GM12878 (cell line): ENCODE data around the gene TMPRSS3. TPM values are rescaled to one million over a fixed set of nuclear protein-coding genes. Genes with fewer than 3 reads are reported as not detected.

Experiments used
- ATAC-seq: fragments of 200-7000 bp; cut with Tn5 transposase; 3 replicates; pipeline ENCODE4 v1.9.1; 2020; ENCODE audit warnings: mild to moderate bottlenecking, moderate library complexity
- BruUV-seq: library from RNA; stranded (reverse); fragments of 400-500 nt; replicated peaks from 2 replicates; lab custom pipeline; 2021; lab: Mats Ljungman, UMichigan
- CTCF ChIA-PET: fragments of 300-600 bp; sonication (Branson Sonifier 250); formaldehyde crosslinking; extraction: SDS; loops from one replicate; lab custom pipeline; 2021; ENCODE audit warnings: inconsistent platforms; lab: Yijun Ruan, JAX
- POLR2A ChIA-PET: fragments of 350-600 bp; formaldehyde crosslinking; extraction: SDS; loops from one replicate; lab custom pipeline; 2021; ENCODE audit warnings: inconsistent platforms; lab: Charles Lee
- RAD21 ChIA-PET: fragments of 300-600 bp; sonication (Branson Sonifier 250); formaldehyde crosslinking; loops from one replicate; lab custom pipeline; 2023; ENCODE audit warnings: antibody characterized with exemption; ENCODE audit not compliant: unreplicated experiment; lab: Charles Lee
- SMC1A ChIA-PET: fragments of 300-600 bp; sonication (Branson Sonifier 250); formaldehyde crosslinking; loops from one replicate; lab custom pipeline; 2023; ENCODE audit not compliant: unreplicated experiment, uncharacterized antibody; lab: Charles Lee
- DNase-seq: peaks from one replicate; pipeline ENCODE4 v3.0.0-alpha.2; 2011; ENCODE audit warnings: low read depth, low spot score
- FAIRE-seq: peaks from 3 replicates; lab custom pipeline; 2011; peaks lifted over from hg19 to GRCh38; lab: Jason Lieb, UNC
- H2AFZ ChIP-seq: 2 replicates; pipeline ENCODE4 v1.6.0; 2011; ENCODE audit warnings: low read depth, low read length, control low read depth; ENCODE audit not compliant: control insufficient read depth
- H3K27ac ChIP-seq: 2 replicates; pipeline ENCODE4 v1.5.1; 2011; ENCODE audit warnings: control low read depth; ENCODE audit not compliant: control insufficient read depth, insufficient read depth
- H3K27me3 ChIP-seq, 2 experiments: replicated peaks in 1 of 2; 2 replicates each; pipeline versions ENCODE4 v1.6.0 to v1.6.1; 2011; ENCODE audit warnings: low read length in 1 of 2; ENCODE audit not compliant: control insufficient read depth in 2 of 2, insufficient read depth in 2 of 2
- H3K36me3 ChIP-seq, 2 experiments: 2 replicates each; pipeline ENCODE4 v1.5.1; 2011; ENCODE audit warnings: low read length in 1 of 2; ENCODE audit not compliant: control insufficient read depth in 2 of 2, insufficient read depth in 2 of 2
- H3K4me1 ChIP-seq: 2 replicates; pipeline ENCODE4 v1.6.1; 2011; ENCODE audit warnings: mild to moderate bottlenecking, low read length, moderate library complexity, mixed read lengths; ENCODE audit not compliant: control insufficient read depth, insufficient read depth
- H3K4me2 ChIP-seq: 2 replicates; pipeline ENCODE4 v1.6.0; 2011; ENCODE audit warnings: control low read depth; ENCODE audit not compliant: control insufficient read depth, insufficient read depth
- H3K4me3 ChIP-seq: fragments of 200-600 bp; sonication (generic); 2 replicates; pipeline ENCODE4 v1.5.1; 2016
- H3K79me2 ChIP-seq: 2 replicates; pipeline ENCODE4 v1.6.0; 2011; ENCODE audit warnings: low read length; ENCODE audit not compliant: control insufficient read depth, insufficient read depth
- H3K9ac ChIP-seq: 2 replicates; pipeline ENCODE4 v1.8.0; 2011; ENCODE audit warnings: low read length, control low read depth, mixed read lengths; ENCODE audit not compliant: control insufficient read depth, insufficient read depth
- H3K9me3 ChIP-seq: replicated peaks from 3 replicates; pipeline ENCODE4 v1.5.1; 2011; ENCODE audit warnings: mild to moderate bottlenecking, low read length; ENCODE audit not compliant: control insufficient read depth, insufficient read depth
- H4K20me1 ChIP-seq: 2 replicates; pipeline ENCODE4 v1.6.0; 2011; ENCODE audit not compliant: control insufficient read depth, insufficient read depth
- BCLAF1 ChIP-seq: fragments of 450-650 bp; IDR thresholded peaks from 2 replicates; pipeline ENCODE4 v1.6.1; 2017; ENCODE audit warnings: antibody characterized with exemption, mild to moderate bottlenecking, moderate library complexity
- CREM ChIP-seq: IDR thresholded peaks from 2 replicates; pipeline ENCODE4 v1.6.1; 2014; ENCODE audit warnings: antibody characterized with exemption, low read depth
- ESRRA ChIP-seq: IDR thresholded peaks from 2 replicates; pipeline ENCODE4 v1.6.1; 2012; ENCODE audit warnings: mild to moderate bottlenecking, low read length, improper control_type of control experiment
- PML ChIP-seq: IDR thresholded peaks from 2 replicates; pipeline ENCODE4 v1.6.1; 2012; ENCODE audit warnings: low read length, inconsistent platforms
- POLR2AphosphoS2 ChIP-seq: IDR thresholded peaks from 2 replicates; pipeline ENCODE4 v1.6.1; 2011; ENCODE audit warnings: low read depth, mild to moderate bottlenecking, low read length, improper control_type of control experiment, moderate library complexity
- RAD21 ChIP-seq: IDR thresholded peaks from 2 replicates; pipeline ENCODE4 v1.6.1; 2011; ENCODE audit warnings: mild to moderate bottlenecking, low read depth, low read length, moderate library complexity; ENCODE audit not compliant: insufficient read depth
- RFX5 ChIP-seq: IDR thresholded peaks from 2 replicates; pipeline ENCODE4 v1.6.1; 2011; ENCODE audit warnings: low read depth, low read length, improper control_type of control experiment
- RUNX3 ChIP-seq: IDR thresholded peaks from 2 replicates; pipeline ENCODE4 v1.6.1; 2012; ENCODE audit warnings: low read length, inconsistent platforms
- SIN3A ChIP-seq: IDR thresholded peaks from 2 replicates; pipeline ENCODE4 v1.6.1; 2012; ENCODE audit warnings: low read depth, low read length, improper control_type of control experiment
- SKIL ChIP-seq: fragments of 450-650 bp; IDR thresholded peaks from 2 replicates; pipeline ENCODE4 v1.6.1; 2017; ENCODE audit warnings: mild to moderate bottlenecking, low read depth, inconsistent platforms; ENCODE audit not compliant: poor library complexity, severe bottlenecking
- SUZ12 ChIP-seq: fragments of 200-600 bp; sonication (generic); IDR thresholded peaks from one replicate; pipeline ENCODE4 v1.6.1; 2018; ENCODE audit warnings: antibody characterized with exemption, mild to moderate bottlenecking; ENCODE audit not compliant: unreplicated experiment
- TCF7 ChIP-seq: IDR thresholded peaks from 2 replicates; pipeline ENCODE4 v1.6.1; 2014; ENCODE audit warnings: antibody characterized with exemption, borderline replicate concordance
- ZBTB40 ChIP-seq: fragments of 450-650 bp; IDR thresholded peaks from 2 replicates; pipeline ENCODE4 v1.6.1; 2016; ENCODE audit warnings: mild to moderate bottlenecking, moderate library complexity, borderline replicate concordance
- ZSCAN29 ChIP-seq: fragments of 450-650 bp; IDR thresholded peaks from 2 replicates; pipeline ENCODE4 v1.6.1; 2017; ENCODE audit warnings: mild to moderate bottlenecking, moderate library complexity
- WGBS: methylation state at CpG from one replicate; pipeline ENCODE4 v1.1.6; 2016; ENCODE audit warnings: low lambda C conversion rate; ENCODE audit not compliant: insufficient replicate concordance, insufficient coverage; ENCODE audit errors: missing lambda C conversion rate; 5-methylcytosine and 5-hydroxymethylcytosine counted together
- in situ Hi-C: fragments of 300-500 bp; cut with MboI; formaldehyde crosslinking; loops from 9 replicates; pipeline ENCODE4 v1.14.3; 2018; ENCODE audit warnings: mixed read lengths
- intact Hi-C: fragments of 100-400 bp; cut with micrococcal nuclease; formaldehyde crosslinking; loops from one replicate; pipeline ENCODE4 v1.14.2; 2022; ENCODE audit not compliant: unreplicated experiment
- polyA plus RNA-seq, 11 experiments: library from polyadenylated mRNA; depleted of rRNA in 4 of 11; unstranded in 6 of 11; stranded (reverse) in 5 of 11; fragments of >200 nt; fragmentation: Nextera tagmentation in 4 of 11; fragmentation: Illumina TruSeq in 1 of 11; extraction: Ambion mirVana in 4 of 11; extraction: Trizol in 1 of 11; gene quantifications; 1 replicate in 1 of 11; 2 replicates in 10 of 11; pipeline versions ENCODE4 v1.2.1 to v1.2.3, GENCODE V29; 2011 to 2016; ENCODE audit warnings: inconsistent platforms in 2 of 11, missing spikeins in 2 of 11, low read depth in 1 of 11
- total RNA-seq, 4 experiments: library from RNA; depleted of rRNA in 3 of 4; stranded (reverse); fragments of >200 nt in 3 of 4; fragmentation: Illumina TruSeq in 1 of 4; extraction: Trizol in 1 of 4; gene quantifications; 2 replicates each; pipeline versions ENCODE4 v1.2.1 to v1.2.3, GENCODE V29; 2013 to 2021

Gene TMPRSS3
- total and polyA plus RNA-seq, 10 of the 15 experiments (the other 5 are each of a cell fraction or from before 2014, with no cell fraction given): 0.51 to 1.5 (median 0.82) TPM; not detected in 1

GRCh38 chr21:42401820-42402251 lies 6.0 kb upstream of the TMPRSS3 start:
- intact Hi-C loops: loop anchor here (2.0 kb wide), 1 partner anchor 21 kb away; no protein-coding TSS in a partner anchor
- Histone ChIP-seq H3K4me2 (no peak overlapping the region), H3K36me3 (no peaks in the 10 kb centered on the region), H3K4me3 (no peak overlapping the region), H3K9ac (no peak overlapping the region), H3K9me3 (peaks cover 5% of the 10 kb centered on the region; the same call in 1 of the 3 replicates), H2AFZ (no peak overlapping the region), H3K27me3 (no peaks in the 10 kb centered on the region), H4K20me1 (no peaks in the 10 kb centered on the region), H3K27ac (no peak overlapping the region), H3K79me2 (no peaks in the 10 kb centered on the region), H3K4me1 (peaks cover 10% of the 10 kb centered on the region; the same call in 1 of the 2 replicates)
- POLR2A ChIA-PET: interaction anchor here (0.6 to 5.4 kb wide), 3 partner anchors 12 to 24 kb away, joined by 3 to 34 read pairs (median 5); no protein-coding TSS in a partner anchor
- FAIRE-seq (no peak), ATAC-seq (no peak), DNase-seq (no peak)
- SMC1A ChIA-PET: interaction anchor here (1.2 to 3.3 kb wide), 6 partner anchors 8 to 102 kb away, joined by 3 to 16 read pairs (median 6); partner anchors contain the start of gene TFF1
- CTCF ChIA-PET: no interaction called here
- in situ Hi-C loops: no loop called here
- BruUV-seq: no TSS peak
- 100% methylated on average over 2 of the region's 2 CpGs for WGBS
- RAD21 ChIA-PET: interaction anchor here (0.9 to 1.0 kb wide), 2 partner anchors 9 to 21 kb away, joined by 3 to 4 read pairs; no protein-coding TSS in a partner anchor
- no peak for TF ChIP-seq PML
- no peak for TF ChIP-seq TCF7
- TF ChIP-seq RFX5: no peak
- no peak for TF ChIP-seq ZSCAN29
- TF ChIP-seq POLR2AphosphoS2: no peak
- TF ChIP-seq CREM: no peak
- TF ChIP-seq RAD21: no peak
- TF ChIP-seq SIN3A: no peak
- no peak for TF ChIP-seq BCLAF1
- no peak for TF ChIP-seq SKIL
- TF ChIP-seq ZBTB40: no peak
- no peak for TF ChIP-seq ESRRA
- TF ChIP-seq RUNX3: no peak
- TF ChIP-seq SUZ12: no peak
